Testis (tissue), 2 donors: ENCODE results near the gene HOXC6.

Experiments used
- POLR2A ChIP-seq: fragments of 450-650 bp; IDR thresholded peaks from one replicate; pipeline ENCODE4 v1.6.1; 2017; ENCODE audit warnings: antibody characterized with exemption, mild to moderate bottlenecking, moderate library complexity
- TF ChIP-seq, protein P1 (sequence below), 3 experiments: fragments of 450-650 bp in 2 of 3; fragments of 200-600 bp in 1 of 3; sonication (generic) in 1 of 3; IDR thresholded peaks; one replicate each; pipeline ENCODE4 v1.5.1; 2016 to 2019; ENCODE audit warnings: antibody characterized with exemption in 3 of 3, mild to moderate bottlenecking in 2 of 3, moderate library complexity in 1 of 3

DNA sequence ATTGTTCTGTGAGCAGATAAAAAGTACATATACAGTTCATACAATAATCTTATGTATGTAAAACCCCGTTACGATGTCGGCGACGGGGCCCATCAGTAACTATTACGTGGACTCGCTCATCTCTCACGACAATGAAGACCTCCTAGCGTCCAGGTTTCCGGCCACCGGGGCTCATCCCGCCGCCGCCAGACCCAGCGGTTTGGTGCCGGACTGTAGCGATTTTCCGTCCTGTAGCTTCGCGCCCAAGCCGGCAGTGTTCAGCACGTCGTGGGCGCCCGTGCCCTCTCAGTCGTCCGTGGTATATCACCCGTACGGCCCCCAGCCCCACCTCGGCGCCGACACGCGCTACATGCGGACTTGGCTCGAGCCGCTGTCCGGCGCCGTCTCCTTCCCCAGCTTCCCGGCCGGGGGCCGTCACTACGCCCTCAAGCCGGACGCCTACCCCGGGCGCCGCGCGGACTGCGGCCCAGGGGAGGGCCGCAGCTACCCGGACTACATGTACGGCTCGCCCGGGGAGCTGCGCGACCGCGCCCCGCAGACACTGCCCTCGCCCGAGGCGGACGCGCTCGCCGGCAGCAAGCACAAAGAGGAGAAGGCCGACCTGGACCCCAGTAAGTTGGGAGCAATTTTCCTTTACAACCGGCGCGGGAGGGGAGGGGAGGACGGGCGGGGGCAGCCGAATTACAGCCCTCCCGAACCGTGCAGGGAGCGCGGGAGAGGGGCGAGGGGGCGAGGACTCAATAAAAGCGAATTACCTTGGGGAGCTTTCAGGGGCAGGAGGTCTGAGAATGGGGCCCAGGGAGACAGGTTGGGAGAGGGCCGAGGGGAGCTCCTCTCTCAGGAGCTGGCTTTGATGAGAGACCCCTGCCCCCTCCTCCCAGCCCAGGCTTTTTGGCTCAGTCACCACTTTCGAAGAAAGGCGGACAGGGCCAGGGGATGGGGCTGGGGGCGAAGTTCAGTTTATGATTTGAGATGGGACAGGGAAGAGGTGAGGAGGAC lies 27.8 kb upstream of the HOXC6 start, which contains the start of gene HOXC9:
- TF ChIP-seq, protein P1, sequence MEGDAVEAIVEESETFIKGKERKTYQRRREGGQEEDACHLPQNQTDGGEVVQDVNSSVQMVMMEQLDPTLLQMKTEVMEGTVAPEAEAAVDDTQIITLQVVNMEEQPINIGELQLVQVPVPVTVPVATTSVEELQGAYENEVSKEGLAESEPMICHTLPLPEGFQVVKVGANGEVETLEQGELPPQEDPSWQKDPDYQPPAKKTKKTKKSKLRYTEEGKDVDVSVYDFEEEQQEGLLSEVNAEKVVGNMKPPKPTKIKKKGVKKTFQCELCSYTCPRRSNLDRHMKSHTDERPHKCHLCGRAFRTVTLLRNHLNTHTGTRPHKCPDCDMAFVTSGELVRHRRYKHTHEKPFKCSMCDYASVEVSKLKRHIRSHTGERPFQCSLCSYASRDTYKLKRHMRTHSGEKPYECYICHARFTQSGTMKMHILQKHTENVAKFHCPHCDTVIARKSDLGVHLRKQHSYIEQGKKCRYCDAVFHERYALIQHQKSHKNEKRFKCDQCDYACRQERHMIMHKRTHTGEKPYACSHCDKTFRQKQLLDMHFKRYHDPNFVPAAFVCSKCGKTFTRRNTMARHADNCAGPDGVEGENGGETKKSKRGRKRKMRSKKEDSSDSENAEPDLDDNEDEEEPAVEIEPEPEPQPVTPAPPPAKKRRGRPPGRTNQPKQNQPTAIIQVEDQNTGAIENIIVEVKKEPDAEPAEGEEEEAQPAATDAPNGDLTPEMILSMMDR (IDR thresholded peaks at IDR 0.05) = no peak
- no peak for TF ChIP-seq POLR2A
